ENCODE results near the gene ZNF507.
"Not testable (repeated sequence)": the region's sequence is repeated elsewhere in the genome, so short reads cannot be mapped to it uniquely, and the experiment has no call there.

Gene ZNF507

GRCh38 chr19:32421589-32422361 lies 76.4 kb downstream of the ZNF507 start:
- H3K36me3 Mint-ChIP-seq (ENCODE audit: low read depth), result peaks cover 76% of the 10 kb centered on the region
- no peaks in the 10 kb centered on the region for H3K27me3 Mint-ChIP-seq (ENCODE audit: low read depth, poor library complexity)
- H3K9me3 Mint-ChIP-seq, result peaks cover 27% of the 10 kb centered on the region
- peaks cover 15% of the 10 kb centered on the region for H3K4me1 Mint-ChIP-seq
- no peak overlapping the region for H3K4me3 Mint-ChIP-seq
- DNase-seq, result no peak
- TF ChIP-seq CTCF (IDR thresholded peaks at IDR 0.05), result no peak
- H3K27ac Mint-ChIP-seq, result peak overlapping the region; percentile 74

- peaks cover 27% of the 10 kb centered on the region for H3K9me3 Mint-ChIP-seq
- DNase-seq, result no peak
- H3K27ac Mint-ChIP-seq, result peak overlapping the region; percentile 74
- H3K36me3 Mint-ChIP-seq (ENCODE audit: low read depth), result peaks cover 76% of the 10 kb centered on the region
- peaks cover 14% of the 10 kb centered on the region for H3K4me1 Mint-ChIP-seq
- H3K27me3 Mint-ChIP-seq (ENCODE audit: low read depth, poor library complexity), result no peaks in the 10 kb centered on the region
- H3K4me3 Mint-ChIP-seq, result no peak overlapping the region
- TF ChIP-seq CTCF (IDR thresholded peaks at IDR 0.05), result no peak
These were observed 77.0 kb downstream of the ZNF507 start for GRCh38 chr19:32422435-32422834.

DNA sequence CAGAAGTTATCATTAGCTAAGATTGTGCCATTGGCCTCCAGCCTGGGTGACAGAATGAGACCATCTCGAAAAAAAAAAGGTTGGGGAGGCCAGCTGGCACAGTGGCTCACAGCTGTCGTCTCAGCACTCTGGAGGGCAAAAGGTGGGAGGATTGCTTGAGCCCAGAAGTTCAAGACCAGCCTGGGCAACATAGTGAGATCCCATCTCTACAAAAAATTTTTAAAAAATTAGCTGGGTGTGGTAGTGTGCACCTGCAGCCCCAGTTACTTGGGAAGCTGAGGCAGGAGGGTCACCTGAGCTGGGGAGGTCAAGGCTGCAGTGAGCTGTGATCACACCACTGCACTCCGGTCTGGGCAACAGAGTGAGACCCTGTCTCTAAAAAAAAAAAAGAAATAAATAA lies 78.5 kb downstream of the ZNF507 start:
- not testable (repeated sequence) for H3K27ac Mint-ChIP-seq

GRCh38 chr19:32427536-32427935 lies 82.1 kb downstream of the ZNF507 start:
- peaks cover 27% of the 10 kb centered on the region for H3K9me3 Mint-ChIP-seq
- H3K4me3 Mint-ChIP-seq, result no peak overlapping the region
- no peak for DNase-seq
- TF ChIP-seq CTCF (IDR thresholded peaks at IDR 0.05), result no peak
- no peaks in the 10 kb centered on the region for H3K27me3 Mint-ChIP-seq (ENCODE audit: low read depth, poor library complexity)
- no peak overlapping the region for H3K27ac Mint-ChIP-seq
- H3K36me3 Mint-ChIP-seq (ENCODE audit: low read depth), result peaks cover 71% of the 10 kb centered on the region
- peaks cover 6% of the 10 kb centered on the region for H3K4me1 Mint-ChIP-seq

More for the DNA sequence above, 78.5 kb downstream of the ZNF507 start:
- H3K4me3 Mint-ChIP-seq; H3K27me3 Mint-ChIP-seq (ENCODE audit: low read depth, poor library complexity); DNase-seq: not testable (repeated sequence)
- H3K4me1 Mint-ChIP-seq, result peaks cover 15% of the 10 kb centered on the region
- H3K9me3 Mint-ChIP-seq, result peaks cover 27% of the 10 kb centered on the region
- H3K36me3 Mint-ChIP-seq (ENCODE audit: low read depth), result peaks cover 83% of the 10 kb centered on the region

DNA sequence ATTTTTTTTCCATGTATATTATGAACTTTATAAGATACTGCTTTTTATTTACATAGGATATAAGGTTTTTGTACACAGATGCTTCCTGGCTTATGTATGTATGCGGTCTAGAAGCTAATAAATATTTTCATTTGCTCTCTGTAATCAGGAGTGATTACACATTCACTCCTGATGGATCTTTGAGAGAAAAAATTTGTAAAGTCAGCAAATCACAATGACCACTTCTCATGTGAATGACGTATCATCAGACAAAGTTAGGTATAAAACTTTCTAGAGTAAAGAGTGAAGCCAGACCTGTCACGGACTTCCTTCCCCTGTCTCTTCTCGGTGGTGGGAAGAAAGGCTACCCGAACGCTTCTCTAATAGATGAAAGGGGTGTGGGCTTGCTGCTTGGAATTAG lies 91.3 kb downstream of the ZNF507 start:
- no peak for TF ChIP-seq CTCF (IDR thresholded peaks at IDR 0.05)
- Mint-ChIP-seq H3K4me1 (no peaks in the 10 kb centered on the region), H3K9me3 (no peaks in the 10 kb centered on the region), H3K36me3 (ENCODE audit: low read depth) (peaks cover 64% of the 10 kb centered on the region), H3K27me3 (ENCODE audit: low read depth, poor library complexity) (no peaks in the 10 kb centered on the region), H3K4me3 (no peak overlapping the region), H3K27ac (no peak overlapping the region)
- DNase-seq, result no peak

- no peak overlapping the region for H3K27ac Mint-ChIP-seq
- no peaks in the 10 kb centered on the region for H3K27me3 Mint-ChIP-seq (ENCODE audit: low read depth, poor library complexity)
- no peak for DNase-seq
- H3K36me3 Mint-ChIP-seq (ENCODE audit: low read depth), result peaks cover 67% of the 10 kb centered on the region
- H3K4me1 Mint-ChIP-seq, result no peaks in the 10 kb centered on the region
- H3K4me3 Mint-ChIP-seq, result no peak overlapping the region
- no peaks in the 10 kb centered on the region for H3K9me3 Mint-ChIP-seq
- TF ChIP-seq CTCF (IDR thresholded peaks at IDR 0.05), result no peak
These were observed 91.7 kb downstream of the ZNF507 start for GRCh38 chr19:32437096-32437495.
